Hematopoietic multipotent progenitor cell treated with erythropoietin and hydrocortisone succinate and interleukin-3 and kit ligand, for 4 days (in vitro differentiated cells): ENCODE results near the gene MRPS35.

Experiments used
- DNase-seq: peaks from one replicate; pipeline ENCODE4 v3.0.0-alpha.2; 2015

The MRPS35 gene

GRCh38 chr12:27710592-27711316, at the start of gene MRPS35:
Gene MRPS35, plus strand, starts transcription at chr12:27710832. Its CDS starts 12 bp downstream, at chr12:27710844.
- peak; percentile 97 for DNase-seq

GRCh38 chr12:27665704-27666103, 44.9 kb upstream of the MRPS35 start:
- DNase-seq = no peak

- no peak for DNase-seq
Observed at GRCh38 chr12:27666510-27666909, 44.1 kb upstream of the MRPS35 start.

GRCh38 chr12:27667540-27667939, 43.1 kb upstream of the MRPS35 start:
- peak; percentile 10 for DNase-seq

- no peak for DNase-seq
Observed at GRCh38 chr12:27672051-27672450, 38.6 kb upstream of the MRPS35 start.

- DNase-seq = no peak
Observed at GRCh38 chr12:27672643-27673042, 38.0 kb upstream of the MRPS35 start.

GRCh38 chr12:27673101-27673718, 37.4 kb upstream of the MRPS35 start:
- no peak for DNase-seq

- DNase-seq = no peak
Observed at GRCh38 chr12:27674989-27675388, 35.6 kb upstream of the MRPS35 start.

- DNase-seq = no peak
Observed at GRCh38 chr12:27680619-27681018, 30.0 kb upstream of the MRPS35 start.

GRCh38 chr12:27682534-27682933, 28.1 kb upstream of the MRPS35 start:
- DNase-seq = no peak

- no peak for DNase-seq
Observed at GRCh38 chr12:27685274-27685673, 25.4 kb upstream of the MRPS35 start.

GRCh38 chr12:27686147-27686546, 24.5 kb upstream of the MRPS35 start:
- DNase-seq = no peak

GRCh38 chr12:27688671-27689070, 22.0 kb upstream of the MRPS35 start:
- DNase-seq = no peak

- DNase-seq = no peak
Observed at GRCh38 chr12:27689558-27690180, 21.0 kb upstream of the MRPS35 start.

- DNase-seq = no peak
Observed at GRCh38 chr12:27693403-27693802, 17.2 kb upstream of the MRPS35 start.

GRCh38 chr12:27695556-27696292, 14.9 kb upstream of the MRPS35 start:
- DNase-seq = no peak

- DNase-seq = no peak
Observed at GRCh38 chr12:27696293-27696652, 14.4 kb upstream of the MRPS35 start, which contains the start of gene REP15. Gene REP15, plus strand, starts transcription at chr12:27696447. Its CDS starts 116 bp downstream, at chr12:27696563.

GRCh38 chr12:27696864-27697564, 13.6 kb upstream of the MRPS35 start:
- no peak for DNase-seq

GRCh38 chr12:27703720-27704452, 6.7 kb upstream of the MRPS35 start:
- peak; percentile 91 for DNase-seq

- no peak for DNase-seq
Observed at GRCh38 chr12:27705263-27705662, 5.4 kb upstream of the MRPS35 start.

GRCh38 chr12:27707216-27707615, 3.4 kb upstream of the MRPS35 start:
- no peak for DNase-seq
